Lower lobe of right lung (tissue), 2 donors: Measurements from ENCODE around the gene SERPINH1. TPM values are rescaled to one million over a fixed set of nuclear protein-coding genes. Genes with fewer than 3 reads are reported as not detected.
"Not testable (repeated sequence)": the region's sequence is repeated elsewhere in the genome, so short reads cannot be mapped to it uniquely, and the experiment has no call there.

Source experiments
- ATAC-seq, 2 donors: fragments of 200-7000 bp; cut with Tn5 transposase; one replicate each; pipeline ENCODE4 v1.9.1; 2020 to 2022; ENCODE audit warnings: mild to moderate bottlenecking in 2 of 2, moderate library complexity in 2 of 2
- DNase-seq: peaks from one replicate; pipeline ENCODE4 v3.0.0-alpha.2; 2020
- H3K27ac ChIP-seq: fragments of 200-600 bp; one replicate; pipeline ENCODE4 v1.8.0; 2022
- H3K27me3 ChIP-seq: fragments of 200-600 bp; one replicate; pipeline ENCODE4 v1.8.0; 2022; ENCODE audit warnings: low read depth
- H3K36me3 ChIP-seq: fragments of 200-600 bp; one replicate; pipeline ENCODE4 v1.8.0; 2022; ENCODE audit warnings: mild to moderate bottlenecking
- H3K4me1 ChIP-seq: fragments of 200-600 bp; one replicate; pipeline ENCODE4 v1.8.0; 2022
- H3K4me3 ChIP-seq: fragments of 200-600 bp; one replicate; pipeline ENCODE4 v1.8.0; 2022; ENCODE audit warnings: mild to moderate bottlenecking
- H3K9me3 ChIP-seq: fragments of 200-600 bp; one replicate; pipeline ENCODE4 v1.8.0; 2022
- CTCF ChIP-seq: fragments of 200-600 bp; IDR thresholded peaks from one replicate; pipeline ENCODE4 v1.8.0; 2022; ENCODE audit warnings: antibody characterized with exemption, mild to moderate bottlenecking
- intact Hi-C: fragments of 100-400 bp; cut with DNase I; formaldehyde crosslinking; loops from one replicate; pipeline ENCODE4 v1.11.0; 2022
- total RNA-seq: library from RNA; stranded (reverse); fragmentation: NEBNext Ultra II Directional; extraction: Animal tissue kit (Norgen Biotek cat#: 25700); gene quantifications from one replicate; pipeline ENCODE4 v1.2.1, GENCODE V29; 2021
- donor health status: DM: no; HTN: yes; CAD: no; lungs with severe emphysema.

The SERPINH1 gene
- total RNA-seq, 1 donor from 2014 or later: 131 TPM

GRCh38 chr11:75582895-75583717, 21.1 kb downstream of the SERPINH1 start:
- no peaks in the 10 kb centered on the region for H3K27me3 ChIP-seq
- ATAC-seq (peak; percentile 86 to 98), DNase-seq (peak; percentile 78)
- peak; percentile 55 for TF ChIP-seq CTCF
- H3K36me3 ChIP-seq: no peaks in the 10 kb centered on the region
- H3K4me1 ChIP-seq: peaks cover 18% of the 10 kb centered on the region
- no peaks in the 10 kb centered on the region for H3K9me3 ChIP-seq
- peak overlapping the region; percentile 75 for H3K4me3 ChIP-seq
- intact Hi-C loops: no loop called here
- H3K27ac ChIP-seq: peak overlapping the region; percentile 97

DNA sequence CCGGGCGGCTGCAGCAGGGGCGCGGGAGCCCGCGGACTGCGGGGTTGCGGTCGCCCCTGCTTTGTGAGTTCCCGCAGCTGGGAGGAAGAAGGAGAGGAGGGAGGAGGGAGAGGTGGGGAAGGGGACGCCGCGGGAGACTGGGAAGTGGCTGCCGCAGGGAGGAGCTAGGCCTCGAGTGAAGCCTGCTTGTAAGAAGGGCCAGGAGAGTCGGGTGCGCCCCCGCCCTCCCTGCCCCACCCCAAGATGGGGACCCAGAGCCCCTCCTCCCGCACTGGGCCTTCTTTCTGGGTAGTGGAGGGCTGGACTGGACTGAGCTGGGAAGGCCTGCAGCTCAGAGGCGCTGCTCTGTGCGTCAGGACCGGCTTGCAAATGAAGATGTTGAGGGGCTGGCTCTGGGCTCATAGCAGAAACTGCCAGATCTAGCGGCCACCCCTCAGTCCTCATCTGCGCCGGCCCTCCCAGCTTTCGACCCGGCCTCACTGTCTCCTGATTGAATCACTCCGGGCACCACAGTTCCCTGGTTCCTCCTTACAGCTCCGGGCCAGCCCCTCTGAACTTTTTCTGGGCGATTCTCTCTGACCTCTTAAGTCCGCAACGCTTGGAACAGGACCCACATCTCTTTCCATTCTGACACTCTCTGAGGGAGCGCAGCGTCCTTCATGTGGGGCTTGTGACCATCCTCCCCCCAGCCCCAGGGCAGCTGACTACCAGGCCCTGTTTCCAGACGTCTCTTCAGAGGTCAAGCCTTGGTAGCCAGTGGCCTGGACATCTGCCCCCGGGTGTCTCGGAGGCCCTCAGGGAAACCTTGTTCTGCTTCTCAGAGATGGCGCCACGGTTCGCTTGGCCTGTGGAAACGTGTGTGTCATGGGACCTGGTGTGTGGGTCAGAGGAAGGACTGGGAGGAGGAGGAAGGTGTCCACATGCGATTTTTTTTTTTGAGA, 21.9 kb downstream of the SERPINH1 start:
- H3K4me3 ChIP-seq: peak overlapping the region; percentile 75
- no peaks in the 10 kb centered on the region for H3K9me3 ChIP-seq
- ATAC-seq (peak; percentile 78 to 82), DNase-seq (peak; percentile 77)
- H3K36me3 ChIP-seq: no peaks in the 10 kb centered on the region
- H3K27me3 ChIP-seq: no peaks in the 10 kb centered on the region
- intact Hi-C loops: no loop called here
- TF ChIP-seq CTCF: no peak
- peak overlapping the region; percentile 97 for H3K27ac ChIP-seq
- peaks cover 18% of the 10 kb centered on the region for H3K4me1 ChIP-seq

- H3K36me3 ChIP-seq, intact Hi-C loops, H3K9me3 ChIP-seq, ATAC-seq, DNase-seq, H3K4me3 ChIP-seq, H3K27me3 ChIP-seq: not testable (repeated sequence)
- Histone ChIP-seq H3K27ac (peak overlapping the region; percentile 97), H3K4me1 (peaks cover 18% of the 10 kb centered on the region)
Observed at GRCh38 chr11:75584659-75585292, 22.7 kb downstream of the SERPINH1 start.

DNA sequence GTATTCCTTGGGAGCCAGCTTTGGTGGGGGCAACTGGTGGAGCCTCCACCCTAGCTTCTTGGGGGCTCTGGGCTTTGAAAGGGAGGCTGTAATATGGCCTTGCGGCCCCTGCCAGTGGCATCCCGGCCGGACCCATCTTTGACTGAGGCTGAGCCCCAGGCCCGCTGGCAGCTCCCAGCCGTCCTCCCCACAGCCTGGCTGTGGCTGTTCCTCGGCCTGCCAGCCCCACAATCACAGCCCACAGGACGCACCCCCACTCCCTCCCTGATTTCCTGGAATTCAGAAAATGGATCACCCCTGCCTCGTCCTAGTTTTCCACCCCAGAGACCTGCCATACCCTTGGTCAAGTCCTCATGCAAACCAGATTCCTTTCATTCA, 23.2 kb downstream of the SERPINH1 start:
- Histone ChIP-seq H3K4me1 (peaks cover 18% of the 10 kb centered on the region), H3K27me3 (no peaks in the 10 kb centered on the region), H3K27ac (no peak overlapping the region), H3K4me3 (no peak overlapping the region), H3K36me3 (no peaks in the 10 kb centered on the region), H3K9me3 (no peaks in the 10 kb centered on the region)
- ATAC-seq: no peak
- intact Hi-C loops: no loop called here
- no peak for DNase-seq
- no peak for TF ChIP-seq CTCF

GRCh38 chr11:75586395-75586794, 24.3 kb downstream of the SERPINH1 start:
- TF ChIP-seq CTCF: no peak
- Histone ChIP-seq H3K27me3 (no peaks in the 10 kb centered on the region), H3K4me1 (peaks cover 18% of the 10 kb centered on the region), H3K36me3 (no peaks in the 10 kb centered on the region), H3K27ac (no peak overlapping the region), H3K4me3 (no peak overlapping the region), H3K9me3 (no peaks in the 10 kb centered on the region)
- DNase-seq: no peak
- no peak for ATAC-seq
- intact Hi-C loops: no loop called here
